Ovary (tissue), 9 donors: ENCODE results near the gene TECTB. TPM values are rescaled to one million over a fixed set of nuclear protein-coding genes. Genes with fewer than 3 reads are reported as not detected.

ENCODE experiments used
- DNase-seq, 5 donors: peaks; one replicate each; pipeline ENCODE4 v3.0.0-alpha.2; 2019 to 2020
- H3K27ac ChIP-seq, 2 donors: fragments of 200-600 bp; one replicate each; pipeline versions ENCODE4 v1.5.1 to v1.8.0; 2019 to 2022
- H3K27me3 ChIP-seq: fragments of 200-600 bp; one replicate; pipeline ENCODE4 v1.8.0; 2022
- H3K36me3 ChIP-seq: fragments of 200-600 bp; sonication (generic); one replicate; pipeline ENCODE4 v1.5.1; 2019
- H3K4me1 ChIP-seq: one replicate; pipeline ENCODE4 v1.8.1; 2013; ENCODE audit warnings: mild to moderate bottlenecking, moderate library complexity; ENCODE audit not compliant: insufficient read depth
- H3K4me3 ChIP-seq: fragments of 200-600 bp; sonication (generic); one replicate; pipeline ENCODE4 v1.5.1; 2017
- H3K9me3 ChIP-seq, 2 donors: fragments of 200-600 bp in 1 of 2; sonication (generic) in 1 of 2; one replicate each; pipeline versions ENCODE4 v1.5.1 to v1.8.1; 2013 to 2019; ENCODE audit warnings: mild to moderate bottlenecking in 1 of 2, moderate library complexity in 1 of 2
- CTCF ChIP-seq, 3 donors: fragments of 450-650 bp in 2 of 3; fragments of 200-600 bp in 1 of 3; IDR thresholded peaks; one replicate each; pipeline versions ENCODE4 v1.5.1 to v1.8.0; 2016 to 2022; ENCODE audit warnings: antibody characterized with exemption in 3 of 3, mild to moderate bottlenecking in 1 of 3
- EP300 ChIP-seq: sonication (generic); formaldehyde crosslinking; IDR thresholded peaks from one replicate; pipeline ENCODE4 v1.6.1; 2017; ENCODE audit warnings: antibody characterized with exemption
- POLR2A ChIP-seq: fragments of 450-650 bp; IDR thresholded peaks from one replicate; pipeline ENCODE4 v1.6.1; 2017; ENCODE audit warnings: antibody characterized with exemption, mild to moderate bottlenecking, moderate library complexity
- WGBS, 3 donors: extraction: QIAGEN DNeasy Blood & Tissue Kit in 1 of 3; methylation state at CpG; one replicate each; pipeline versions ENCODE4 v1.1.5 to v1.1.7; 2013 to 2017; 5-methylcytosine and 5-hydroxymethylcytosine counted together
- intact Hi-C, 4 donors: fragments of 100-400 bp; cut with DNase I; formaldehyde crosslinking; loops; one replicate each; pipeline versions ENCODE4 v1.11.0 to v1.15.1; 2022 to 2023
- polyA plus RNA-seq, 2 donors: library from polyadenylated mRNA; stranded (reverse); fragments of 200-250 nt in 1 of 2; fragments of 350-450 nt in 1 of 2; fragmentation: Illumina TruSeq in 1 of 2; extraction: RNeasy Lipid Tissue Mini Kit (QIAGEN cat#74804) in 1 of 2; gene quantifications; one replicate each; pipeline ENCODE4 v1.2.3, GENCODE V29; 2013 to 2014
- total RNA-seq, 7 donors: library from RNA; depleted of rRNA in 2 of 7; stranded (reverse); fragments of >200 nt in 2 of 7; fragmentation: NEBNext Ultra II Directional in 3 of 7; extraction: Animal tissue kit (Norgen Biotek cat#: 25700) in 3 of 7; gene quantifications; one replicate each; pipeline versions ENCODE4 v1.1.0 to v1.2.4, GENCODE V29; 2016 to 2023
- donor health status: DM: no; HTN: no; CAD: no; lungs with moderate emphysema.
- donor health status: DM: no; HTN: no; CAD: no.
- donor health status: Bipolar disorder and iron deficiency.
- donor health status: DM: yes; HTN: yes; CAD: no.
- donor health status: DM: no; HTN: no; CAD: no.
- donor health status: DM: yes; HTN: yes; CAD: no.

TECTB gene
- total and polyA plus RNA-seq, 9 donors = 0.07 TPM; not detected in 8

- TF ChIP-seq EP300 (no peak), POLR2A (no peak), CTCF (IDR thresholded peaks at IDR 0.05) (no peak)
- Histone ChIP-seq H3K36me3 (no peaks in the 10 kb centered on the region), H3K4me1 (no peaks in the 10 kb centered on the region), H3K9me3 (peaks cover 0 to 6% of the 10 kb centered on the region in 2 donors), H3K27ac (no peak overlapping the region), H3K4me3 (no peak overlapping the region), H3K27me3 (no peaks in the 10 kb centered on the region)
- intact Hi-C loops = no loop called here
- no peak for DNase-seq
- WGBS, 3 donors = 93% methylated on average over 5 of the region's 5 CpGs
Observed at GRCh38 chr10:112239347-112239746, 43.9 kb upstream of the TECTB start.

- TF ChIP-seq CTCF (IDR thresholded peaks at IDR 0.05) (no peak), EP300 (no peak), POLR2A (no peak)
- Histone ChIP-seq H3K4me1 (no peaks in the 10 kb centered on the region), H3K9me3 (peaks cover 0 to 6% of the 10 kb centered on the region in 2 donors), H3K27me3 (no peaks in the 10 kb centered on the region), H3K27ac (no peak overlapping the region), H3K4me3 (no peak overlapping the region), H3K36me3 (no peaks in the 10 kb centered on the region)
- intact Hi-C loops = no loop called here
- DNase-seq = no peak
- WGBS, 3 donors = 78 to 93% (median 89%) methylated on average over 12 to 13 of the region's 13 CpGs
Observed at GRCh38 chr10:112240441-112240840, 42.8 kb upstream of the TECTB start.

- WGBS, 3 donors = 41 to 62% (median 44%) methylated on average over 2 of the region's 2 CpGs
- Histone ChIP-seq H3K27ac (no peak overlapping the region), H3K27me3 (no peaks in the 10 kb centered on the region), H3K36me3 (no peaks in the 10 kb centered on the region), H3K4me1 (no peaks in the 10 kb centered on the region), H3K4me3 (no peak overlapping the region), H3K9me3 (peaks cover 0 to 6% of the 10 kb centered on the region in 2 donors)
- intact Hi-C loops = no loop called here
- no peak for DNase-seq
- TF ChIP-seq EP300 (no peak), POLR2A (no peak), CTCF (IDR thresholded peaks at IDR 0.05) (no peak)
Observed at GRCh38 chr10:112241651-112242341, 41.4 kb upstream of the TECTB start.

- 73 to 94% (median 84%) methylated on average over 2 of the region's 2 CpGs for WGBS, 3 donors
- no peak for DNase-seq
- Histone ChIP-seq H3K36me3 (no peaks in the 10 kb centered on the region), H3K4me3 (no peak overlapping the region), H3K9me3 (peaks cover 0 to 6% of the 10 kb centered on the region in 2 donors), H3K4me1 (no peaks in the 10 kb centered on the region), H3K27ac (no peak overlapping the region), H3K27me3 (no peaks in the 10 kb centered on the region)
- intact Hi-C loops = no loop called here
- TF ChIP-seq POLR2A (no peak), CTCF (IDR thresholded peaks at IDR 0.05) (no peak)
Observed at GRCh38 chr10:112242769-112243168, 40.4 kb upstream of the TECTB start.
